Left kidney (tissue), 2 donors: Measurements from ENCODE around the gene CPXM2. TPM values are rescaled to one million over a fixed set of nuclear protein-coding genes. Genes with fewer than 3 reads are reported as not detected.

ENCODE experiments used
- DNase-seq: peaks from one replicate; pipeline ENCODE4 v3.0.0-alpha.2; 2013
- polyA plus RNA-seq: library from polyadenylated mRNA; unstranded; fragments of 120-200 nt; gene quantifications from one replicate; pipeline ENCODE4 v1.2.1, GENCODE V29; 2013; ENCODE audit not compliant: insufficient read length

CPXM2 gene
- polyA plus RNA-seq, 1 donor, result 4.6 TPM

DNA sequence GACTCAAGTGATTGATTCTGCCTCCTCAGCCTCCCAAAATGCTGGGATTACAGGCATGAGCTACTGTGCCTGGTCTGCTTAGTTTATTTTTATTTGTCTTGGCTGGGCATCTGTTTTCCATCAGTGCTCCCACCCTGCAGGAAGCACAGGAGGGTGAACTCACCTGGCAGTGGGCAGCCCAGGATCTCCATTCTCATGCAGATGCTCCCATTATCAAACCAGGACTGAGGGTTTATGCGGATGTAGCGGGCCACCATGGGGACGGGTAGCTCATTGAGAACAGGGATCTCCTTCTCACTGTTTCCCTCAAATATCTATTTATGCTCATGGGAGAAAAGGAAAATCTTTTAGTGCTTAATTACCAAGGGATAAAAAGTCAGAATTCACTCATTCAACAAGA, 93.8 kb downstream of the CPXM2 start:
- no peak for DNase-seq

DNA sequence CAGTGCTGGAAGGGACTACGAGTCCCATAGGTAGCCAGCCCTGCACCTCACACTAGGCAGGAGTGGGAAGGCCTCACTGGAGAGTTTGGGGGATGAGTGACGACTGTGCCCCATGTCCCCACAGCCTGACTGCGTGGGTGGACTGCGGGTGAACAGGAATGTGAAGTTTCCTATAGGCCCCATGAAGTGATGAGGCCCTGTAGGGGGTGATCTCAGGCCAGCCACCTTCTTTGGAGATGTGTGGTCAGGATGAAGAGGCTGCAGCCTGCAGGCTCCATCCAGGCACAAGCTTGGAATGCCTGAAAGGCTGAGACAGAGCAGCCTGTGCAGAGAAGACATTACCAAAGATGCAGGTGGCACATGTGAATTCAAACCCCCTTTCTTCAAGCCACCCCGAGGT, 94.9 kb downstream of the CPXM2 start:
- DNase-seq, result no peak

DNA sequence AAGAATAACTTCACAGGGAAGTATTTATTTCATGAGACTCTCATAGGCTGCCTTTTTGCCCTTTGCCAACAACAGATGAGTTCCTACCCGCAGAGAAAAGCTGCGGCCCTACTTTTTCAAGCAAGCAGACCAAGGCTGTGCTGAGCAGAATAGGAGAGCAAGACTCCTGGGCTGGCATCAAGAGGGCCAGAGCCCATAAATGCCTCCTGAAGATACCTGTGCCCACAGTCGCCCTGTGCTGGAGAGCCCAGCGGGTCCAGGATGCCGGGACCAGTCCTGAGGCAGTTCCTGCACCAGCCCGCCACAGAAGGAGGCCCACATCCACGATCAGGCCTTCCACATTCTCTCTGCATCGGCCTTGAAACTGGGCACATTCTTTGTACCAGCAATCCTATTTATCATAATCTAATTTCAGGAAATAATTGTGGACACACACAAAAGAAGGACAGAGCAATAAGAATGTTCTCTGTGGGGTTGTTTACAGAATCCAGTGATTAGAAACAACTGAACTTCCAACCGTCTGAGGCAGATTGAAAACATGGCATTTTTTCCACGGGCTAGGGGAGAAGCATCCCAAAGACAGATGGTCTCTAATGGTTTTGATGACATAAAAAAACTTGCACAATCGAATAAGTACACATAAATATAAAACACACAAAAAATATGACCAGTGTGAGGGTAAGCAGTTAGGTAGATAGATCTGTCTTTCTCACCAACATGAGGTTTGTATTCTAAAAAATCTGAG, 95.6 kb downstream of the CPXM2 start:
- DNase-seq, result no peak

DNA sequence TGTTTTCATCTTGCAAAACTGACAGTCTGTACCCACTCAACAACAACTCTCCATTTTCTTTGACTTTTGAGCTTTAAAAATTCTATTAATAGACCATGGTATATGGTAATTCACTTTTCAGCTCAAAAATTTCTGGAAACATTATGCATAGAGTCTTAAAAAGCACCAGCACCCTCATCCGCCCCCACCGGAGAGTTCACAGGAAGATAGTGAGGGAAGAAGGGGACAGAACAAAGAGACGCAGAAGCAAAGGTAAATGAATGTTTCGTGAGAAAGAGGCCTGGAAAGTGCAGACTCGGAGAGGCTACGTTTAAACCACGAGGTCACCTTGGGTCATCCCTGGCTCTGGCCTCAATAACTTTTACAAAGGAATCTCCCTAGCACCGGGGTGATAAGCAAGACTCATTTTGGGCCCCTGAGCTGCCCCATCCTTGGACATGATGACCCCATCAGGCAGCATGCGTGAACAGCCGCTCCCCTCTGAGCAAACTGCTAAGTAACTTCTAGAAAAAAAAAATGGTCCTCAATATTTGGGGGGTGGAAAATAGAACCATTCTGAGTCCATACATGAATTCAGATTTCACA, 96.3 kb downstream of the CPXM2 start:
- DNase-seq, result no peak

DNA sequence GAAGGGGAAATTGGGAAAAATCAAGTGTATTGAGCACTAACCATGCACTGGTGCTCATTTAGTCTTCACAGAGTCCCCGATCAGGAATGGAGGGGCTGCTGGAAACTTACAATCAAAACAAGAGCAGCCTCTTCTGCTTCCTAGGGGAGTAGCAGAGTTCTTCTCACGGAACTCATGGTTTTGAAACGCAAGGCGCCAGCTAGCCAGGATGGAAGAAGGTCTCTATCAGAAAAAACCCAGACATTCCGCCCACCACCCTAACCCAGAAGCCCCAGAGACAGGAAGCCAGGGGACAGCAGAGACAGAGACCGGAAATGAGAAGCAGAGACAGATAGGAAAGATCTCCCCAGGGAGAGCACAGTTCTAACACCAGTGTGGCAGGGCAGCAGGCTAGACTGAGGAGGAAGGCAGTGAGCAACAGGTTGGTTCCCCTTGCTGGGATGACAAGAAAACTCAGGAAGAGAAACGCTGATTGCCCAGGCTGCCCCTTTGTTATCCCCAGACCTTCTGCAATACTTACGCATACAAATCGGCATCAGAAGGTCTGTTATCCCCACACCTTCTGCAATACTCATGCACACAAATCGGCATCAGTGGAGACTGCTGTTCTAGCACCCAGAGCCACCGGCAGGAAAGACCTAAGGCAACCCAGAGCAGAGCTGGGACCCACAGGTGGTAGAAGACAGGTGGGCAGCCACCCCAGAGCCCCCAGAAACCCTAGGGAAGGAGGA, 99.2 kb downstream of the CPXM2 start:
- no peak for DNase-seq

DNA sequence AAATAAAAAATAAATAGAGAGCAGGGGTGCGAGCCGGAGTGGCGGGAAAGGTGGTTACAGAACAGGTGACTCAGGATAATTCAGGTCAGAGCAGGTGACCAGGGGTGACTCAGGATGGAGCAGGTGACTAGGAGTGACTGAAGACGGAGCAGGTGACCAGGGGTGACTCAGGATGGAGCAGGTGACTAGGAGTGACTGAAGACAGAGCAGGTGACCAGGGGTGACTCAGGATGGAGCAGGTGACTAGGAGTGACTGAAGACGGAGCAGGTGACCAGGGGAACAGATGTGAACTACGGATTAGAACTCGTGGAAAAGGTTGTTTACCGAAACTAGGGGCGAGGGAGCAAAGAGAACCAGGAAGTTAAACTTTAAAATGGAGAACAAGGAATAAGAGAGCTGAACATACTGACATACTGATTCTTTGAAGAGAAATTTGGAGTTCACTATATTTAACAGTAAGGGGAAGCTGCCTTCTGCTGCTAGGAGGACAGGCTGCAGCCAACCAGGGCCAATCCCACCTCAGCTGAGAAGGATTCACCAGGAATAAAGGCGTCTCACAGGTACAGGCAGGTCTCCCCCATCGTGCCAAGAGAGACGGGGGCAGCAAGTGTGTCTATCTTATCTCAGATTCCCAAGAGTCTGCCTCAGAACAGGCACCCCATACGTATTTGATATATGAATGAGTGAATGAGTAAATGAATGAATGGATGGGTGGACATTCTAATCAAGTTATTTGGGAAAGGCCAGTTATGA, 101.3 kb downstream of the CPXM2 start:
- no peak for DNase-seq

DNA sequence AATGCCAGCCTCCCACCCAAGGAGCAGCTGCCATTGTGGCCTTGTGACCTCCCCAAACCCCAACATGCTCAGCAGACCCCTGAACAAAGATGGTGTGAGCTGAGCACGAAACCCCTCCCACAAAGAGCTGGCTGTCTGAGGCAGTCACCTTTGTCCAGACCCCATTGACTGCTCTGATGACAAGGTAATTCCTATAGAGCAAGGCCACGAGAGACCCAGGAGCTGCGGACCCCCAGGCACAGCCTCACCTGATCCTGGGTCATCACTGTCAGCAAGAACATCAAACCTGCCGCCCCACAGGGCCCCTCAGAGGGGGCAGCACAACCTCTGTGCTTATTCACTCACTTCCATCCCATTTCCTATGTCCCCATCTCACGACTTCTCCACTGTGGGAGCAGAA, 102.6 kb downstream of the CPXM2 start:
- DNase-seq, result no peak

DNA sequence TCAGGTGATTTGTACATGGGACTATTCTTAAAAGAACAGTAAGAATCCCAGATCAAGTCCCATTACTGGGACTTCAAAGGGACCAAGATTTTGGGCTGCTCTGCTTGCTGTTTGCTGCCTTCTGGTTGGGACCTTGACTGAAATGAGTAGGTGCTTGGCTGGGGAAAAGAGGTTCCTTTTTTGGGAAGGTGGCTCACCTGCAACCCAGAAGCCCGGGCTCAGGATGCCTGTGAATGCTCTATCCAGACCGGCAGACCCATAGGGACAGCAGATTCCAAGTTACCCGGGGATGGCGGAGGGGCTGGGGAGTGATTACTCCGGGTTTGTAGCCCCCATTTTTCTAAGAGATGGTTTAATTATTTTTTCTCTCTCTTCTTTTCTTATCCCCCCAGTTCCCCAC, 104.0 kb downstream of the CPXM2 start:
- no peak for DNase-seq

DNA sequence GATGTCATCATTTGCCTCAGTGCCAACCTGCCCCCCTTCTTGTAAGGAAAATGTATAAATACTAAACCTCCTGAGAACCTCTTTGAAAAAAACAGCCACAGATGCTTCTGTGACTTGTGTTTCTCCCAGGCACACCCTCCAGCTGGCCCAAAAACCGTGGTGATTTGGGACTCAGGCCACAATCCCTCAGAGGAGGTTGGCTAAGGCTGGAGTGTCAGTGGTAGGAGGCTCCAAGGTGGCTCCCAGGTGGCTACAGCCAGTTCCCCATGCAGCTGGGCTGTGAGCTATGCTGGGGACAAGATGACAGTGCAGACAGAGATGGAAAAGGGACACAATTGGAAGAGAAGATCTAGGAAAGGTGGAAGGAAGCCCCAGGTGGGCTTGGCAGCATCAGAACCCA, 104.7 kb downstream of the CPXM2 start:
- no peak for DNase-seq

DNA sequence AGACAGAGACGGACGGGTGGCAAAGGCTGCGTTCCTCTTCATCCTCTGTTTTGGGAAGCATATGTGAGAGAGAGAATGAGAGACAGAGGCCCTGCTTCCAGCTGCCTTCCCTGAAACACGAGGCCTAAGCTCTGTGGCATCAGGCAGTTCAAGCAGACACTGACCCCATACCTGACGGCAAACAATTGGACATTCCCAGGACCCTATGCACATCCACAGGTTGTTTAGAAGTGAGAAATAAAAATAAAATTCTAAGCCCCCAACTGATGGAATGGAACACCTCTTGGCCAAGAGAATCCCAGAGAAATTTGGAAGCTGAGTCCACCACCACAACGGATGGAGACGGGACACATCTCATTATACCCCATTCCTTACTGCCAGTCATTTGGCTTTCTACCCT, 105.3 kb downstream of the CPXM2 start:
- no peak for DNase-seq

DNA sequence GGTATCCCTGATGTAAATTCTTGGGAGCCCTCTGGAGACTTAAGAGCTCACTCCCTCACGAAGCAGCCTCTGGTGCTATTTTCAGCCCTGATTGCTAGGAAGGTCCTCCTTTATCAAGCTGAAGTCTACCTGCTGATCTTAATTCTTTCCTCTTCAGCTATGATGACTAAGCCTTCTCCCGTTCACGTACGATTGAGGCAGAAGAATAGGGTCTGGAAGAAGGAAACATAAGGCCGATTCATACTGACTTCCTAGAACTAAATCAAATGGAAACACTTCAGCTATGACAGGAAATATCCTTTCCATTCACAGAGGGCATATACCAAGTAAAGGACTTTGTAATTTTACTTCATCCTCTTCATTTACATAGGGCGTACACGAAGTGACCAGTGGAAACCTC, 107.0 kb downstream of the CPXM2 start:
- DNase-seq, result no peak

DNA sequence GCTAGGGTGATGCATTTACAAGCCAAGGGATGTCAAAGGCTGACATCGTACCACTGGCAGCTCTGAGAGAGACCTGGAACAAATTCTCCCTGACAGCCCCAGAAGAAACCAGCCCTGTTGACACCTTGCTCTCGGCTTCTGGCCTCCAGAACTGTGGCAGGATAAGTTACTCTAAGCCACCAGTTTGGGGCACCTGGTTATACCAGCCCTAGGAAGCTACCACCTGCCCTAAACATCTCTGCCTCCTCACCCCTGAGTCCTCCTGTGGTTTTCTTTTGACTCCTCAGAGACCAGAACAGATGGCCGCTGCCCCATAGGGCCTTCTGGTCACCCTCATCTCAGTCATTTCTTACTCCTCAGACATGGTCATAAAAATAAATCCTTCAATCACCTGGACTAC, 107.4 kb downstream of the CPXM2 start:
- no peak for DNase-seq

DNA sequence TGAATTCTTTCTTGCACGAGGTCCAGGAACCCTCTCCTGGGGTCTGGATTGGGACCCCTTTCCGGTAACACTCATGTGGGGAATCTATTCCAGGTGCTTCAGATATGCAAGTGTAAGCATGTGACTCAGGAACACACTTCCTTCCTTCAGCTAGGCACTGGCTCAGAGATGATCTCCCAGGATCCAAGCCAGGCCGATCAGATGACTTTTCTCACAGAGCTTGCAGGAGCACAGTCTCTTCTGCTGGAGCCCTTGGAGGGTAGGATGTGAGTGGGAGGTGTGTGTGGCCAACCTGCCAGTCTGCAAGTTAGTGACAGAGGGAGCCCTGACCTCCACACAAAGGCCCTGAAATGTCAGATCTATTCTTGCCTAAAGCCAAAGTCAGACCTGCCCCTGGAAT, 108.3 kb downstream of the CPXM2 start:
- no peak for DNase-seq

DNA sequence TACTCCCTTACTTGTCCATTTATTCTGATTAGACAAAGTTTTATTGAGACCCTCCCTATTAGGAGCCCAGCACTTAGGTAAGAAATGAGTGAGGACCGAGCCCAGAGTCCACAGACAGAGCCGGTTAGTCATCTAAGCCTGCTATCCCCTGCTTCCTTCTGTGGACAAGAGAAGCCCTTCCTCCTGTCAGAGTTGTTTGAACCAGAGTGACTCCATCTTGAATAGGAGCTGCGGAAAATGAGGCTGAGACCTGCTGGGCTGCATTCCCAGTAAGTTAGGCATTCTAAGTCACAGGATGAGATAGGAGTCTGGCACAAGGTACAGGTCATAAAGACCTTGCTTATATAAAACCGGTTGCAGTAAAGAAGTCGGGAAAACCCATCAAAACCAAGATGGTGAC, 109.1 kb downstream of the CPXM2 start:
- DNase-seq, result no peak

DNA sequence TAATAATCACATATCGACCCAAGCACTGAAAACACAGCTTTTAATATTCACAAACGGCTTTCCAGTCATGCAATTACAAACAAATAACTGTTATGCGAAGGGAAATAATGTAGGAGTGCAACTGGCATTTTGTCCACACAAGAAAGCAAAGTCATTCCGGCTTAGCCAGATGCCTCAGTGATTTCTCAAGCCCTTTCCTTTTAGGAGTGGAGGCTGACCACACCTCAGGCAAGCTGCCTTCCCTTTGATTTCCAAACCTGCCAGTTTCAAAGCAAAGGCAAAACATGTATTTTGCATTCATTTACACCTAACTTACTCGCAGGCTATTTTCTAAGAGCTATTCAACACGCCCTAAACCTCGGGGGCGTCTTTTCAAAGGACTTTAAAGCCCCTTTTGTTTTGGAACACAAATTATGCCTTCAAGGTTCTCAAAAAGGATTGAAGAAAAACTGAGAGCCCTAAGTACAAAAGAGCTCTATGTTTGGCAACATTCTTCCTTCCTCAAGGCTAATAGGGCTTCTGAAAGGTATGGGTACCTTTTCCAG, 109.6 kb downstream of the CPXM2 start:
- DNase-seq, result no peak

DNA sequence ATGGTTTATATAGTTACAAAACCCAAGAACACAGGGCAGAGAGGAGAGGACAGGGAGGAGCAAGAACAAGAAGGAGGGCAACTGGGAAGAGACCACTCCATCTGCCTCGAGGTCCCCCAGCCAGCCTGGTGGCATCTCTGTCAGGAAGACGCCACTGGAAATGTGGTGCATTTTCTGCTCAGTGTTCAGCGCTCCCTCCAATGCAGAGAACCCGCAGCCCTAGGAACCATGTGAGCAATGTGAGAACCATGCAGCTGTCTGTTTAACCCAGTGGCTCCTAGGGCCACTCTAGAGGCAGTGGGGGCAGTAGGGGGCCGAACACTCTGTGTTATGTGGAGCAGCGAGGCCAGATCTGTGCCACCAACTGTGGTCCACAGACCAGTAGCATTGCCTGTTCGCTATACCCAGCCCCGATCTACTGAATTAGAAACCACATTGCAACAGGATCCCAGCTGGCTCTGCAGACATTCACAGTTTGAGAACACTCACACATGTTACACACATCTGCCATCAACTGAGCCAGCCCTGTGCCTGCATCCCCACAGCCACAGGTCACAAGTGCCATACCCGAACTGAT, 110.2 kb downstream of the CPXM2 start:
- DNase-seq, result no peak

DNA sequence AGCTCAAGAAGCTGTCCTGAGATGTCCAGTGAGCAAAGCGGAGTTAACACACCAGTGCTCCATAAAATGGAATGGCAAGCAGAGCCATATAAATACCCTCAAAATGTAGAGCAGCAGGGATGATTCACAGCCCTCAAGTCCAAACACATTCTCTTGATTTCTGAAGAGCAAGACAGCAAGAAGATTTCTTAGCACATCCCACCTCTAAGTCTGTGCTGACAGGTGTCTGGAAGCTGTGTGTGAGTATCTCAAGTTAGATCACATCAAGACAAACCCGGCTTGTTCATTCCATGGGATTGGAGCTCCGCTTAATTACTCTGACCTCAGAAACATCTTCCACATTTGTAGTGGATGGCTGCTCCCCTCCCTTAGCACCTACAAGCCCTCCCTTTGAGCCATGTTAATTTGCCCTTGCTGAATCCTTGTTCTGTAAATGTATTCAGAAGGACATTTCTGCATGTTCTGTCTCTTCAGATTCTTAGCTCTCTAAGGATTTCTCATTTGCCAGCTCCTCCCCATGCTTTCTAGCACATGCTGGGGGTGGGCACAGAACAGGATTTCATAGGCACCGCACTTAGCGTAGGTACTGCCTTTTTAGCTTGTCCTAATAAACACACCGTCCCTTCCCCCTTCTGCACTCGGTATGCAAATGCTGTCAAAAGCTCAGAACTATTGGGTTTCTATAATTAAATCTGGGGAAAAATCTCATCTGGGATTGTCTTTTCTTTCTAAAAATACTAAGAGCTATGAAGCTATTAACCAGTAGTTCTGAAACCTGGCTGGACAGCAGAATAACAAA, 112.7 kb downstream of the CPXM2 start:
- DNase-seq, result no peak

DNA sequence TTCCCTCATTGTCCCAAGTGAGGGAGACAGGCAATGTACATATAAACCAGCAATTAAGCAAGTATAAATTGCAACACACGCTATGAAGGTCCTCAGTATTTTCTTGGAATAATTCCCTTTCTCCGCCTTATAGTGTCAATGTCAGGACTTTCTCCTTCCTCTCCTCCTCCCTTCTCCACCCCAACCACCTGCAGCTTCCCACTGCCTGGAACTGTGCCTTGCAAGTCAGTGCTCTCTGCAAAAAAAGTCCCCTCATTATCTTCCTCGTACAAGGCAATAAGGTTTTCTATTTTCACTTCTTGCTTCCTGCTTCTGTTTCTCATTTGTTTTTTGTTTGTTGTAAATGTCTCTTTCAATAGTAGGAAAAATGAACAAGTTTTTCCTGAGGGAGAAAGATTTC, 113.7 kb downstream of the CPXM2 start:
- no peak for DNase-seq

DNA sequence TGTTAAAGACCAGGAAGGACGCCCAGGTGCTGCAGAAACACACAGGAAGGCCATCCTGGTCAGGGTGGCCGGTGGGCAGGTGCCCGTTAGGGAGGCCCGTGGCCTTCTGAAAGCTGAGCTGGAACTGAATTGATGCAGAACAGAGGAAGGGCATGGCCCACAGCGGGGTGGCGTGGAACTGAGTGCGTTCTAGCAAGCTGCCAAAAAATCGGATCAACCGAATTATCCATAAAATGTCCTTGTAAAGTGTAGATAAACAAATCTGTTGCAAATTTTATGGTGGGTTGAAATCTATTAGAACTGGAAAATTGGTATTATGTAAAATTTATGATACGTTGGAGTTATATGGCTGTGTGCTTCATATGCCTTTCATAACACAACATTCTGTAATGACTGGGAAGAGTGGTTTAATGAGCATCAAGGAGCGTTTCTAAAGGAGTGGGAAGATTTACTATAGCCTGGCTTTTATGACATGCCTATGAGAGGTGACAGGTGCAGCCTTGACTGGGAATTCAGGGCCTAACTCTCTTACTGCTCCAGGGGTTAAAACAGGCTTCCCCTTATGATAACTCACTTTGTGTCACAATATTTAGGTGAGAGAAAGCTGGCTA, 117.4 kb downstream of the CPXM2 start:
- no peak for DNase-seq

DNA sequence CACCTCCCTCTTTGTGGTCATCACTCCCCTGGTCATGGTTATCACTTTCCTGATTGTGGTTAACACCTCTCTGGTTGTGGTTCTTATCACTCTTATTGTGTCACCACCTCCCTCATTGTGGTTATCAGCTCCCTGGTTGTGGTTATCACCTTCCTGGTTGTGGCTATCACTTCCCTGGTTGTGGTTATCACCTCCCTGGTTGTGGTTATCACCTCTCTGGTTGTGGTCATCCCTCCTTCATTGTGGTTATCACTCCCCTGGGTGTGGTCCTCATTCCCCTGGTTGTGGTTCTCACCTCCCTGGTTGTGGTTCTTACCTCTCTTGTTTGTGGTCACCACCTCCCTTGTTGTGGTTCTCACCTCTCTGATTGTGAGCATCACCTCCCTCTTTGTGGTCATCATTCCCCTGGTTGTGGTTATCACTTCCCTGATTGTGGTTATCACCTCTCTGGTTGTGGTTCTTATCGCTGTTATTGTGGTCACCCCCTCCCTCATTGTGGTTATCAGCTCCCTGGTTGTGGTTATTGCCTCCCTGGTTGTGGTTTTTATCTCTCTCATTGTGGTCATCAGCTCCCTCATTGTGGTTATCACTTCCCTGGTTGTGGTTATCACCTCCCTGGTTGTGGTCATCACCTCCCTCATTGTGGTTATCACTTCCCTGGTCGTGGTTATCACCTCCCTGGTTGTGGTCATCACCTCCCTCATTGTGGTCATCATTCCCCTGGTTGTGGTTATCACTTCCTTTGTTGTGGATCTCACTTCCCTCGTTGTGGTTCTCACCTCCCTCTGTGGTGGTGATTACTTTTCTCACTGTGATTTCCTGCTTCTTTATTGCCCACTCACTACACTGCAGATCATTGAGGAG, 118.7 kb downstream of the CPXM2 start:
- DNase-seq, result no peak
